HCT116 (cell line): ENCODE data around the gene GIPC3. TPM values are rescaled to one million over a fixed set of nuclear protein-coding genes. Genes with fewer than 3 reads are reported as not detected.

Experiments
- ATAC-seq: fragments of 200-7000 bp; cut with Tn5 transposase; 2 replicates; pipeline ENCODE4 v1.9.1; 2020; ENCODE audit warnings: mild to moderate bottlenecking, moderate library complexity
- BruUV-seq: library from RNA; stranded (reverse); fragments of 400-500 nt; replicated peaks from 2 replicates; lab custom pipeline; 2021; lab: Mats Ljungman, UMichigan
- CTCF ChIA-PET: fragments of 300-600 bp; sonication (Branson Sonifier 250); formaldehyde crosslinking; loops from one replicate; lab custom pipeline; 2021; ENCODE audit warnings: antibody characterized with exemption; lab: Charles Lee
- POLR2A ChIA-PET: fragments of 300-600, 350-600 bp; sonication (Branson Sonifier 250); formaldehyde crosslinking; loops from one replicate; lab custom pipeline; 2021; ENCODE audit warnings: antibody characterized with exemption; lab: Charles Lee
- RAD21 ChIA-PET, 2 experiments: fragments of 300-600 bp; sonication (Branson Sonifier 250); formaldehyde crosslinking; loops; one replicate each; lab custom pipeline; 2023; ENCODE audit warnings: low total read pairs in 2 of 2; ENCODE audit not compliant: uncharacterized antibody in 2 of 2, unreplicated experiment in 2 of 2, low non-redundant PET in 1 of 2; lab: Charles Lee
- DNase-seq: peaks from one replicate; pipeline ENCODE4 v3.0.0-alpha.2; 2010; ENCODE audit warnings: low read depth, low spot score
- H2AFZ ChIP-seq: fragments of 200-600 bp; shearing (Covaris generic), sonication (generic); 2 replicates; pipeline ENCODE4 v1.6.1; 2017; ENCODE audit warnings: low read depth, mixed run types, mixed read lengths, antibody characterized with exemption, low read length; ENCODE audit not compliant: poor library complexity, severe bottlenecking
- H3K27ac ChIP-seq: 2 replicates; pipeline ENCODE4 v1.5.1; 2012; ENCODE audit warnings: low read depth, low read length
- H3K27me3 ChIP-seq: fragments of 200-600 bp; sonication (generic); 2 replicates; pipeline ENCODE4 v1.6.1; 2016; ENCODE audit warnings: mixed run types, low read length, mixed read lengths; ENCODE audit not compliant: insufficient read depth
- H3K36me3 ChIP-seq, 2 experiments: fragments of 200-500 bp in 1 of 2; fragments of 200-600 bp in 1 of 2; sonication (Bioruptor generic) in 1 of 2; sonication (generic) in 1 of 2; 2 replicates each; pipeline versions ENCODE4 v1.5.1 to v1.6.1; 2014 to 2016; ENCODE audit warnings: low read length in 2 of 2, inconsistent platforms in 1 of 2, mixed read lengths in 1 of 2, mixed run types in 1 of 2; ENCODE audit not compliant: insufficient read depth in 2 of 2, control insufficient read depth in 1 of 2
- H3K4me1 ChIP-seq, 2 experiments: fragments of 200-600 bp in 1 of 2; sonication (generic) in 1 of 2; 2 replicates each; pipeline versions ENCODE4 v1.5.1 to v1.6.1; 2012 to 2017; ENCODE audit warnings: low read length in 2 of 2, inconsistent platforms in 1 of 2, mild to moderate bottlenecking in 1 of 2, mixed read lengths in 1 of 2, mixed run types in 1 of 2, moderate library complexity in 1 of 2; ENCODE audit not compliant: insufficient read depth in 2 of 2, control insufficient read depth in 1 of 2
- H3K4me2 ChIP-seq: fragments of 200-600 bp; sonication (generic); 2 replicates; pipeline ENCODE4 v1.6.1; 2017; ENCODE audit warnings: mixed run types, low read length, mixed read lengths
- H3K4me3 ChIP-seq, 2 experiments: fragments of 200-600 bp in 1 of 2; sonication (generic) in 1 of 2; replicated peaks in 1 of 2; 2 replicates each; pipeline ENCODE4 v1.5.1; 2011 to 2016; ENCODE audit warnings: low read length in 2 of 2, control low read depth in 1 of 2, low read depth in 1 of 2, mild to moderate bottlenecking in 1 of 2, mixed read lengths in 1 of 2, mixed run types in 1 of 2
- H3K79me2 ChIP-seq: fragments of 200-600 bp; sonication (generic); 2 replicates; pipeline ENCODE4 v1.6.1; 2017; ENCODE audit warnings: mild to moderate bottlenecking, mixed run types, low read length, moderate library complexity, mixed read lengths; ENCODE audit not compliant: insufficient read depth
- H3K9ac ChIP-seq: fragments of 200-600 bp; sonication (generic); 2 replicates; pipeline ENCODE4 v1.6.1; 2016; ENCODE audit warnings: low read length, mixed read lengths
- H3K9me2 ChIP-seq: fragments of 200-600 bp; sonication (generic), shearing (Covaris generic); 2 replicates; pipeline ENCODE4 v1.6.1; 2017; ENCODE audit warnings: mixed run types, mild to moderate bottlenecking, moderate library complexity; ENCODE audit not compliant: insufficient read depth
- H3K9me3 ChIP-seq, 2 experiments: fragments of 200-500 bp in 1 of 2; fragments of 200-600 bp in 1 of 2; sonication (Bioruptor generic) in 1 of 2; sonication (generic) in 1 of 2; 2 replicates each; pipeline ENCODE4 v1.6.1; 2014 to 2017; ENCODE audit warnings: low read length in 2 of 2, mixed read lengths in 2 of 2, inconsistent platforms in 1 of 2, low read depth in 1 of 2, mild to moderate bottlenecking in 1 of 2, mixed run types in 1 of 2, moderate library complexity in 1 of 2; ENCODE audit not compliant: control insufficient read depth in 1 of 2, insufficient read depth in 1 of 2
- H4K20me1 ChIP-seq: fragments of 200-600 bp; sonication (generic), shearing (Covaris generic); 2 replicates; pipeline ENCODE4 v1.6.1; 2017; ENCODE audit warnings: mixed run types, mild to moderate bottlenecking, moderate library complexity; ENCODE audit not compliant: insufficient read depth
- CEBPB ChIP-seq: IDR thresholded peaks from 2 replicates; pipeline ENCODE4 v1.6.1; 2012; ENCODE audit warnings: low read depth
- EGR1 ChIP-seq: IDR thresholded peaks from 2 replicates; pipeline ENCODE4 v1.6.1; 2012; ENCODE audit warnings: low read depth
- ELF1 ChIP-seq: IDR thresholded peaks from 2 replicates; pipeline ENCODE4 v1.6.1; 2012; ENCODE audit warnings: low read depth, borderline replicate concordance
- EZH2 ChIP-seq: fragments of 200-600 bp; sonication (generic); IDR thresholded peaks from 2 replicates; pipeline ENCODE4 v1.6.1; 2017; ENCODE audit warnings: antibody characterized with exemption, mixed run types
- EZH2phosphoT487 ChIP-seq: fragments of 200-600 bp; IDR thresholded peaks from 2 replicates; pipeline ENCODE4 v1.6.1; 2018; ENCODE audit warnings: antibody characterized with exemption, borderline replicate concordance
- JUND ChIP-seq: IDR thresholded peaks from 2 replicates; pipeline ENCODE4 v1.6.1; 2012
- SIN3A ChIP-seq: IDR thresholded peaks from 2 replicates; pipeline ENCODE4 v1.6.1; 2012; ENCODE audit warnings: low read depth
- SRF ChIP-seq: IDR thresholded peaks from 2 replicates; pipeline ENCODE4 v1.6.1; 2012; ENCODE audit warnings: low read depth
- TCF7L2 ChIP-seq: IDR thresholded peaks from 2 replicates; pipeline ENCODE4 v1.7.0; 2011; ENCODE audit warnings: borderline replicate concordance, inconsistent platforms; ENCODE audit not compliant: insufficient read depth, insufficient read length; ENCODE audit errors: extremely low read depth
- ZFX ChIP-seq: fragments of 450-650 bp; IDR thresholded peaks from 2 replicates; pipeline ENCODE4 v1.6.1; 2017
- intact Hi-C: fragments of 100-400 bp; cut with micrococcal nuclease; formaldehyde crosslinking; loops from 2 replicates; pipeline ENCODE4 v1.10.0; 2022
- total RNA-seq: library from RNA; stranded (reverse); gene quantifications from one replicate; pipeline ENCODE4 v1.2.1, GENCODE V29; 2021; ENCODE audit not compliant: unreplicated experiment
- TF ChIP-seq, protein P1 (sequence below): IDR thresholded peaks from 2 replicates; pipeline ENCODE4 v1.6.1; 2011; ENCODE audit warnings: mild to moderate bottlenecking, low read length, moderate library complexity; ENCODE audit not compliant: insufficient replicate concordance; ENCODE audit errors: extremely low read depth
- TF ChIP-seq, protein P2 (sequence below): IDR thresholded peaks from 2 replicates; pipeline ENCODE4 v1.6.1; 2012

Gene GIPC3
- total RNA-seq, 1 experiment from 2014 or later: not detected

DNA sequence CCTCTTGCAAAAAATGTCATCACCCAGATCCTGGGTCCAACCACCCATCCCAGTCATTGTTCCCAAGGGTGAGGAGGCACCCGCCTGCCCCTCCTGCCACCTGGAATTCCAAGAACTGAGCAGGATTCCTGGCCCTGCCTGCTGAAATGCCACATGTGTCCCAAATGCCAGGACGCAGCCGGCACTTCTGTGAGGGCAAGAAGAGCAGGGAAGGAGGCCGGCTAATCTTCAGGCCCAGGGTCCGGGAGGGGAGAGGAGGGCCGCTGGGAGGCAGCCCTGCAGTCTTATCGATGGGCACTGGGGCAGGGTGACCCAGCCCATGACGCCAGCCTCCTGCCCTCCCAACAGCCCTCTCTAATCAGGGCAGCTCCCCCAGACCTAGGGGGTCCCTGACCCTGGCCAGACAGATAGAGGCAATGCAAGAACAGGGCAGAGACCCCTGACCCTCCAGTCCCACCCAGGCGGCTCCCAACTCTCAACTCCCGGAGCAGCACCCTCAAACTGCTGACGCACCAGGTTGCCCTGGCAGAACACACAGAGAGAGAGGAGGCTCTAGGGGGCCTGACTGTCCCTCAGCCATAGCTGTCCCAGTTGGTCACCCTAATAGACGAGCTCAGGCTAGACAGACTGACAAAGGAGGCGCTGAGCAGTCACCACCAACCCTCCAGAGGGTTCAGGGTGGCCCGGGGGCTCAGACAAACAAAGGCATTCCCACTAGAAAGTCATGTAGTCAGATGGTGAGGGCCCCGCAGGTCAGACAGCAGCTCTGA lies 29.4 kb upstream of the GIPC3 start:
- Histone ChIP-seq H4K20me1 (peaks cover 8% of the 10 kb centered on the region; the same call in 1 of the 2 replicates), H3K9me3 (no peaks in the 10 kb centered on the region), H3K4me2 (peak overlapping the region; percentile 97), H3K79me2 (peaks cover 59% of the 10 kb centered on the region), H3K9ac (peak overlapping the region; percentile 95), H3K27me3 (no peaks in the 10 kb centered on the region), H3K4me3 (peak overlapping the region; percentile 95 to 99), H2AFZ (no peak overlapping the region), H3K36me3 (peaks cover 0 to 17% of the 10 kb centered on the region in 2 experiments; a peak in 1 of 4 replicates), H3K9me2 (no peaks in the 10 kb centered on the region), H3K4me1 (peaks cover 15 to 50% of the 10 kb centered on the region in 2 experiments), H3K27ac (peak overlapping the region; percentile 95; the same call in 1 of the 2 replicates)
- BruUV-seq: no TSS peak
- no peak for ATAC-seq
- ChIA-PET POLR2A (interaction anchor here (1.4 to 1.7 kb wide), 3 partner anchors 9 to 55 kb away, joined by 3 to 5 read pairs (median 3); no protein-coding TSS in a partner anchor), RAD21 (no interaction called here), CTCF (no interaction called here)
- intact Hi-C loops: no loop called here
- DNase-seq: no peak
- TF ChIP-seq, protein P1, sequence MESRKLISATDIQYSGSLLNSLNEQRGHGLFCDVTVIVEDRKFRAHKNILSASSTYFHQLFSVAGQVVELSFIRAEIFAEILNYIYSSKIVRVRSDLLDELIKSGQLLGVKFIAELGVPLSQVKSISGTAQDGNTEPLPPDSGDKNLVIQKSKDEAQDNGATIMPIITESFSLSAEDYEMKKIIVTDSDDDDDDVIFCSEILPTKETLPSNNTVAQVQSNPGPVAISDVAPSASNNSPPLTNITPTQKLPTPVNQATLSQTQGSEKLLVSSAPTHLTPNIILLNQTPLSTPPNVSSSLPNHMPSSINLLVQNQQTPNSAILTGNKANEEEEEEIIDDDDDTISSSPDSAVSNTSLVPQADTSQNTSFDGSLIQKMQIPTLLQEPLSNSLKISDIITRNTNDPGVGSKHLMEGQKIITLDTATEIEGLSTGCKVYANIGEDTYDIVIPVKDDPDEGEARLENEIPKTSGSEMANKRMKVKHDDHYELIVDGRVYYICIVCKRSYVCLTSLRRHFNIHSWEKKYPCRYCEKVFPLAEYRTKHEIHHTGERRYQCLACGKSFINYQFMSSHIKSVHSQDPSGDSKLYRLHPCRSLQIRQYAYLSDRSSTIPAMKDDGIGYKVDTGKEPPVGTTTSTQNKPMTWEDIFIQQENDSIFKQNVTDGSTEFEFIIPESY: no peak
- TF ChIP-seq SRF (no peak), JUND (no peak), EZH2phosphoT487 (no peak), EGR1 (no peak), ZFX (no peak), SIN3A (no peak), CEBPB (no peak), EZH2 (no peak), TCF7L2 (no peak), ELF1 (no peak)
- TF ChIP-seq, protein P2, sequence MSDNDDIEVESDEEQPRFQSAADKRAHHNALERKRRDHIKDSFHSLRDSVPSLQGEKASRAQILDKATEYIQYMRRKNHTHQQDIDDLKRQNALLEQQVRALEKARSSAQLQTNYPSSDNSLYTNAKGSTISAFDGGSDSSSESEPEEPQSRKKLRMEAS: no peak
